ENCODE measurements around the gene UGT3A1.

DNA sequence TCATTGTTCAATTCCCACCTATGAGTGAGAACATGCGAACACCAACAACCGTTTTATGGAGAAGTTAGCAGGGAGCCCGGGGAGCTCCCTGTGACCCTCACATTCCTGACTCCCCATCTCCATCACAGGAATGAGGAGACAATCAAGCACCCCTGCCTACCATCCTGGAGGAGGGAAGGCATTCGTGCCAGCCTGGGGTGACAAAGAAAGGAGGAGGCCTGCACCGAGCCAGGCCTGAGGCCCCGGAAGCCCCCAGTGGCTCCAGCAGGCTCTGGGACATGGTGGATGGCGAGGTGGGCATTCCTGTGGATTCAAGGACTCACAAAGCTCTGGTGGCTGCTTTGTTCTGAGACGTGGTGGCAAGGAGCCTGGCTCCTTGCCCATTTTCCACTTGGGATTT is 36.5 kb upstream of the UGT3A1 start:
- TF ChIP-seq, protein P1, sequence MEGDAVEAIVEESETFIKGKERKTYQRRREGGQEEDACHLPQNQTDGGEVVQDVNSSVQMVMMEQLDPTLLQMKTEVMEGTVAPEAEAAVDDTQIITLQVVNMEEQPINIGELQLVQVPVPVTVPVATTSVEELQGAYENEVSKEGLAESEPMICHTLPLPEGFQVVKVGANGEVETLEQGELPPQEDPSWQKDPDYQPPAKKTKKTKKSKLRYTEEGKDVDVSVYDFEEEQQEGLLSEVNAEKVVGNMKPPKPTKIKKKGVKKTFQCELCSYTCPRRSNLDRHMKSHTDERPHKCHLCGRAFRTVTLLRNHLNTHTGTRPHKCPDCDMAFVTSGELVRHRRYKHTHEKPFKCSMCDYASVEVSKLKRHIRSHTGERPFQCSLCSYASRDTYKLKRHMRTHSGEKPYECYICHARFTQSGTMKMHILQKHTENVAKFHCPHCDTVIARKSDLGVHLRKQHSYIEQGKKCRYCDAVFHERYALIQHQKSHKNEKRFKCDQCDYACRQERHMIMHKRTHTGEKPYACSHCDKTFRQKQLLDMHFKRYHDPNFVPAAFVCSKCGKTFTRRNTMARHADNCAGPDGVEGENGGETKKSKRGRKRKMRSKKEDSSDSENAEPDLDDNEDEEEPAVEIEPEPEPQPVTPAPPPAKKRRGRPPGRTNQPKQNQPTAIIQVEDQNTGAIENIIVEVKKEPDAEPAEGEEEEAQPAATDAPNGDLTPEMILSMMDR (IDR thresholded peaks at IDR 0.05), result no peak
- TF ChIP-seq POLR2A (IDR thresholded peaks at IDR 0.05) (no peak), POLR2AphosphoS5 (IDR thresholded peaks at IDR 0.05) (no peak)

Measured in prostate gland (tissue), 2 donors.